ENCODE results near the gene CACNA1D.

CACNA1D gene

DNA sequence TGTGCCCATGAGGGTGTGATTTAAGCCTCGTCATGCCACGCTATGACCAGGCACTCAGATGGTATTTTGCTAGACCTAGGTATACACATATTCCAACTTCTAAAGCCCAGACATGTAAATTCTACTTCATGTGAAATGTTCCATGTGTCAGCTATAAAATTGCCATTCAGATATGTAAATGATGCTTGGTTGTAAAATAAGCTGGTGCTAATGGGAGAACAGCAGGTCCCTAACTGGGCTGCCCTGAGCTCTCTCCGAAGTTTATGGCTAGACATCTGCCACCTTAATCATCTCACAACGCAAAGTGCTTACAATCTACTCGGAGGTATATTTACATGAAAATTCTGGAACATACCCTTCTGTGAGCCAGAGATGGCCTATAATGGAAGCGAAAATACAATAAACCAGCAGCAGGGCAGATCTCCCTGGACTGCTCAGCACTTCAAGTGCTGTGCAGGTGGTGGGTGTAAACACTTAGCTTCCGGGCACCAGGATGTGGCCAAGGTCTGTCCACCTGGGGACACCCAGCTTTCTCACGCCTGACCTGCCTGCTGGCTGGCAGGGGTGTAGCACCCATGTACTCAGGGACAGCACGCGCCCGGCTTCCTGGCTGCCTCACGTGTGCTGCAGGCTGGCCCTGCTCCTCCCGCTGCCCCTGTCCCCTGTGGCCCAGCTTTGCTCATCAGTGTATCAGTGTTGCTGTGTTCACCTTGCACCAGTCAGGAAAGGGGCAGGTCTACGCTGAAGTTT, 269.8 kb downstream of the CACNA1D start:
- no peak for DNase-seq

DNA sequence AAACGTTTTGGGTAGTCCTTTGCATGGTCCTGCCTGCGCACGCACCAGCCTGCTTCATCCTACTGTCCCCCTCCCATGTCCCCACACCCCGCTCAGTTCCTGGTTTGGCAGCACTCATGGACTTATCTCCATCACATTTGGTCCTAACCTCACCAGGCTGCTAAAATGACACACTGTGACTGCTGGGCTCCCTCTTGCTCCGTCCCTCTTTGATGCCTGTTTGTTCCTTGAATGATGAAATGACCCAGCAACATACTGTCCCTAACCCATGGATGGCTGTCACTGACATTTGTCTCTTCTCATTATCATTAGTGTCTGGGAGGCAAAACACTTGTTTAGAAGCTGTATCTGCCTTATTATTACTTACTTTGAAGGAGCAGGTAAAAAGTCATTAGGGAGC, 271.3 kb downstream of the CACNA1D start:
- no peak for DNase-seq

DNA sequence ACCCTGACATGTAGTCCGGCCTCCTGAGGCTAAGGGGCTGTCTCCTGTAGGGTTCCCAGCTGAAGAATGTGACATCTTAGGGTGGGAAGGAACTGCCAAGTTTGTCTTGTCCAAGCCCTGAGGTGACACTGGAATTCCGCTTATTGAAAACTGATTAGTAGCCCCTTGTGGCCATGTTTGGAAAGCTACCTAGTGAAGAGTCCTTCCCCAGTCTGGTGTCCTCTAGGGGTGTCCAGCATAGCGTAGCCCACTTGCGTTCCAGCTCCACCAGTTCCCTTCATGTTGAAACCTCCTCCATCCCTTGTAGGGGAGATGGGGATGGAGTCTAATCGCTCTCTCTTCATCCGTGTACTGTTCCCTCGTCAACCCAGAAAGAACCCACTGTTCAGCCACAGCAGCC, 272.3 kb downstream of the CACNA1D start:
- peak; percentile 35 for DNase-seq

DNA sequence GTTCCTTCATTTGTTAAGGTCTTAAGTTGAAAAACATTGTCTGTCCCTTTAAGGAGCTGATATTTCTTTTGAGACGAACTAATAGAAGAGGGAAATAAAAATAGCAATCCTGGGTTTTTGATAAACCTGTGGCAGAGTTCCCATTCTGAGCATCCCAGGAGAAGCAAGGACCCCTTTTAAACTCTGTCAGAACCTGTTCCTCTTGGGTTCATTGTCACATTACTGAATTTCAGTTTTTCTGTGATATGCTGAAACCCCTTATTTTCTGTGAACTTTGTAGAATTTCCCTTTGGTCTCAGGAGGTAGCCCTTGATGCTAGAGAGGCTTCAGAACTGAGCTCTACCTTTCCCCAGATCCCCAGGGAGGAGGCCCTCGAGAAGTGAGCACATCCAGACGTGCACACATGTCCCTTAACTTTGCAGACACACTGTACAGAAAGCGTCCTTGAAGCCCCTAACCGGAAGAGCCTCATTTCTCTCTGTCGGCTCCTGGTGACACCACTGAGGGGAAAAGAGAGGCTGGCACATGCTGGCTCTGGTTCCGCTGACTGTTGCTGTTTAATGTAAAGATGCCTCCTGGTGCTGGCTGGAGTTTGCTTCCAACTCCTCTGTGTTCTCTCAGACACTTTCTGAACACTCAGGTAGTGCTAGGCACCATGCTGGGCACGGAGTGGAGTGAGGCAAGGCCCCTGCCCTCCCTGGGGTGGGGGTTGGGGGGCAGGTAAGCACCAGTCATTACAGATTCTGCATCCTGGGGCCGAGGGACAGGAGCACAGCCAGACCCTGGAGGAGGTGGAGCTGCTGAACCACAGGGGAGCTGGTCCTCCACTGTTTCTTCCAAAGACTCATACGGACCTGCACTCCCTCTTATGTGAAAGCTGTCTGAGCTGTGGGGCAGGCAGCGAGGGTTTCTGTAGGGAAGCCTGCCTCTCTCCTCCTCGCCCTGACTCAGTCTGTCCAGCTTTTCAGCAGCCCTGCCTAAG, 274.4 kb downstream of the CACNA1D start:
- no peak for DNase-seq

DNA sequence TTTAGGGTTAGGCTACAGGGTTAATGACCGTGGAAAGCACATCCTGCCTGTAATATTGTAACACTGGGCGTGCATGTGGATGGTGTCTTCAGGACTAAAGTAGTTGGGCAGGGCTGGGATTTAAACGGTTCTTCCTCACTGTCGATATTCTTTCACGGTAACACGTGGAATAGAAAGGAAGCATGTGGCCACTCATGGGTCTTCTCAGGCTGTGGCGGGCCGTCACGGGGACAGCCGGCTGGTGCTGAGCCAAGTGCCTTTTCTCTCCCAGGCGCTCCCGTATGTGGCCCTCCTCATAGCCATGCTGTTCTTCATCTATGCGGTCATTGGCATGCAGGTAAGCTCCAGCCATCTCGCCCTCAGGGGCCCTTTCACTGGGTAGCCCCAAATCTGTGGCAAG, 278.2 kb downstream of the CACNA1D start:
- no peak for DNase-seq

DNA sequence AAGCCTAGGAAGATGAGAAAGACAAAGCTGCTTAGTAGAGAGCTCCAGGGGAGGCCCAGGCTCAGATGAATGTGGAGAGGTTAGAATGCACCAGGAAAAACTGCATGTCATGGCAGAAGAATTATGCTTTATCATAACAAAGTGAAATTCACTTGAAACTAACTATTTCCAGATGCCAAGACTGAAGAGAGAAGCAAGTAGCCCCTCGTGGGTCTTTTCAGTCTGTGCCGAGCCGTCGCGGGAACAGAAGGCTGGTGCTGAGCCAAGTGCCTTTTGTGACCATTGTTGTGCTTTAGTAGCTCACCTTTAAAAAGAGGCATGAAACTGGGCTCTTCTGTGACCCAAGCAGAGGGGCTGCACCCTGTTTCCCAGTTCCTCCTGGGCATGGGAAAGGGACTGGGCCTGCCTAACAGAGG, 278.6 kb downstream of the CACNA1D start:
- no peak for DNase-seq

GRCh38 chr3:53773611-53774368, 279.4 kb downstream of the CACNA1D start:
- DNase-seq = no peak

DNA sequence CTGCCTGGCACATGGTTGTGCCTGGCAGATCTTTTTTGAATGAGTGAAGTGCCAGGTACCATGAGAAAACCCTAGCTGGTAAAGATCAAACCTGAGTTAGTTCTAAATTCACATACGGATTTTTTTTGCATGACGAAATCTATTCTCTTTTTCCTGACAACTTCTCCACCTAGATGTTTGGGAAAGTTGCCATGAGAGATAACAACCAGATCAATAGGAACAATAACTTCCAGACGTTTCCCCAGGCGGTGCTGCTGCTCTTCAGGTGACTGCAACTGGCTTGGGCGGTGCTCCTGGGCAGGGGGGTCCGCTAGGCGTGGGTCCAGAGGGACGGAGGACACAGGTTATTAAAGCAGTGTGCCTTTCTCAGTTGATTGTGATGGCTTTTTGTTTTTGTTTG, 280.0 kb downstream of the CACNA1D start:
- no peak for DNase-seq

GRCh38 chr3:53775018-53775417, 280.6 kb downstream of the CACNA1D start:
- no peak for DNase-seq

DNA sequence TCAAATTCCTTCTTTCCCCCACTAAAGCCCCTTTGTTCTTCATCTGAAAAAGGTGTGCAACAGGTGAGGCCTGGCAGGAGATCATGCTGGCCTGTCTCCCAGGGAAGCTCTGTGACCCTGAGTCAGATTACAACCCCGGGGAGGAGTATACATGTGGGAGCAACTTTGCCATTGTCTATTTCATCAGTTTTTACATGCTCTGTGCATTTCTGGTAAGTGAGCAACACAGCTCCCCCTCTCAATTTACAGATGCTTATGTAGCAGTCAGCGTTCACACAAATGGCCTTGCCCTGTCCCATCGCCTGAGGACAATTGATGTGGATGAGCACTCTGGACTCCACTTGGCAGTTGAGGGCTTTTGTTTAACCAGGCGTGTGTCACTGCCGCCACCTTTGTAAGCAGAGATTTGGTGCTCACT, 281.4 kb downstream of the CACNA1D start:
- no peak for DNase-seq

- DNase-seq = no peak
These were observed 282.2 kb downstream of the CACNA1D start for GRCh38 chr3:53776494-53777101.

- DNase-seq = no peak
These were observed 283.1 kb downstream of the CACNA1D start for GRCh38 chr3:53777468-53777867.

DNA sequence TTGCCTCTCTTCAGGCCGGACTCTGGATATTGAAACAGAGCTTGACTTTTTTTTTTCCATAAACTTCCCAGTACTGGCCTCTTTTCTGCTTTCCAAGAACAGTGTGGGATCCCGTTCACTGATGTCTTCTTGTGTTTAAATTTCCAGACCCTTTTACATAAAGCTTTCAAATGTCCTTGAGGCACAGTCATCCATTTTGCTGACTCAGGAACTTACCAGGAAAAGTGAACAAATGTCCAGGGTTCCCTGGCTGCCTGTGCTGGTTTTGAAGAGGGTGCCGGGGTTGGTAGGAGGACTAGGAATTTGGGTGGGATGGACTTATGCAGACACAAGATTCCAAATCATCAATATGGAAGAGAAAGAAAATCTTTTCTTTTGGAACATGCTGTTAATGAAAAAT, 283.7 kb downstream of the CACNA1D start:
- no peak for DNase-seq

DNA sequence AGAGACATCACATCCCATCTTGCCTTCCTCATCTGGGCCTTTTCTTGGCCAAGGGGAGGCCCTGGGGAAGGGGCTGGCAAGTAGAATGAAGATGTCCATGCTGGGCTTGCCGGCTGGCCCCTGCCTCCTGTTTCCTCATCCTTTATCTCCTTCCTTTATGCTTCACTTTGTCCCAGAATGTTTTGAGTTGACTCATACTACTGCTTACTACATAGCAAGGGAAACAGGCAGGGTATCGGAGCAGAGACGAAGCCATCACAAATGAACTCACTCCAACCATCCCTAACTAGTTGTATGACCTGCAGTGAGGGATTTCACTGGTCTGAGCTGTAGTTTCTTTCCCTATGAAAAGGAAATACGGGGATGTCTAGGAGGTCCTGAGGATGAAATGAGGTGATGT, 285.8 kb downstream of the CACNA1D start:
- DNase-seq = no peak

DNA sequence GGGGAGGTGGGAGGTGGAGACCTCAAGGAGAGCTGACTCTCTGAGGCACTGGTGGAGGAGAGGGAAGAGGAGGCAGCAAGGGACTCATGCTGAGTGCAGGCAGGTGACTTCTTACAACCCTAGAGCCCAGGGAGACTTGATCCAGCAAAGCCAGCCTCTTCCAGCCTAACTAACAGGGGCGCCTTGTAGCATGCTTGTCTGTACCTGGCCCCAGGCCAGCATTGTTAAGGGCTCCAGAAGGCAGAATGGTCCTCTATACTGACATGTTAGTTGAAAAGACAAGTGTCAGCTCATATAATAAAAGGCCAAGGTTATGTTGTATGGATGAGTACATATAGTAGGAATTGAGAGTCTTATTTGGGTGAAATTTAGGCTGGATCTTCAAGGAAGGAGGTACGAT, 286.4 kb downstream of the CACNA1D start:
- no peak for DNase-seq

GRCh38 chr3:53787016-53787415, 292.6 kb downstream of the CACNA1D start:
- DNase-seq = no peak

GRCh38 chr3:53788038-53788437, 293.6 kb downstream of the CACNA1D start:
- DNase-seq = no peak

GRCh38 chr3:53789459-53789858, 295.0 kb downstream of the CACNA1D start:
- DNase-seq = no peak

GRCh38 chr3:53790470-53790869, 296.1 kb downstream of the CACNA1D start:
- no peak for DNase-seq

DNA sequence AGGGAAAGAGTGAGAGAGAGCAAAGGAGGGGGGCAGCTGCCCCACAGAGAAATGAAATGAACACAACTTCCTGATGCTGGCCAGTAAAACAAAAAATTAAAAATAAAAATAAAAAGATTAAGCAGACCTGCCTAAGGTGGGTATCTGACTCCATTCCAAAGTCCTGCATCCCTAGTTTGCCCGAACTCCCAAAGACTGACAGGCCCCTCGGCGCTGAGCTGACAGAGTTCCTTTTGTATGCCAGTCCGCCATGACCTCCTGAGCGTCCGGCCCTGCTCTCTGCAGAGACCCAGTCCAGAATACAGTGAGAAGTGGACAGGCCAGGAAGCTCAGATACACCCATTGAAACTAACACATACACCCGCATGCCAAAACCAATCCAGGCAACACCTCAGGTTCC, 296.9 kb downstream of the CACNA1D start:
- no peak for DNase-seq

- no peak for DNase-seq
These were observed 298.5 kb downstream of the CACNA1D start for GRCh38 chr3:53792866-53793265.

DNA sequence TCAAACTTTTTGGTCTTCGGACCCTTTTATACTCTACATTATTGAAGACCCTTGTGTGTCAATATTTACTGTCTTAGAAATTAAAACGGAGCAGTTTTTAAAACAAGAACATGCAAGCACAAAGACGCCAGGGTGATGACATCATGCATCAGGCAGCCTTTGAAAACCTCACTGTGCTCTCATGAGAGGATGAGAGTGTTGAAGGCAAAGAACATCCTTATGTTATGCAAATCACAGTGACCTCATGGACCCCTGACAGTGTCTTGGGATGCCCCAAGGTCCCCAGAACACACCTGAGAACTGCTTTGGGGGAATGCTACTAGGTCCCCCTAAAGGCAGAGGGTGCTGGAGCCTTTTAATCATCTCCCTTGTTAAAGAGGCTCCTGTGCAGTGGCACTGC, 300.2 kb downstream of the CACNA1D start:
- no peak for DNase-seq

DNA sequence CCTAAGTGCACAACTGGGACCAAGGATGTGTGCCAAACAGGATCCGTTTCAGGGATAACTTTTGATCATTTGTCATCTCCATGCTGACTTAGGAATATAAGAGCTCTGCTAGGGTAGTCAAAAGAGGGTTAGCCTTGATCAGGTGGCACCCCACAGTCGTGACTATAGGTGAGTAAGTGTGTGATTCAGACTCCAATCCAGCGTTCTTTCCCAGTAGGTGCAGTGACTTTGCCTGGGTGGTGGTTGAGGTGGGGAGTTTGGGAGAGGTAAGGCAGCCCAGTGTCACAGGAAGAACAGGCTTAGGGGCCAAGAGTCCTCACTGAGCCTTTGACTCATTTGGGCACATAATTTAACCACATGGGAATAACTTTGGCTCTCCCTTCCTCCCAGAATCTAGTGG, 300.8 kb downstream of the CACNA1D start:
- no peak for DNase-seq

Data from 8988T (cell line).